Mesendoderm (in vitro differentiated cells): ENCODE measurements around the gene PLXNC1.
A peak's percentile ranks its signal among the peaks of the same experiment; 100 is the strongest.

Experiments
- DNase-seq: peaks from one replicate; pipeline ENCODE4 v3.0.0; 2013
- H2AK5ac ChIP-seq: 2 replicates; pipeline ENCODE4 v1.6.1; 2013; ENCODE audit warnings: low read length, inconsistent platforms
- H2BK120ac ChIP-seq: 2 replicates; pipeline ENCODE4 v1.6.1; 2013; ENCODE audit warnings: low read depth, mild to moderate bottlenecking, low read length, moderate library complexity, mixed read lengths
- H2BK15ac ChIP-seq: replicated peaks from 2 replicates; pipeline ENCODE4 v1.6.1; 2013; ENCODE audit warnings: low read depth, mild to moderate bottlenecking, moderate library complexity
- H2BK5ac ChIP-seq: 2 replicates; pipeline ENCODE4 v1.6.1; 2013; ENCODE audit warnings: low read length, inconsistent platforms
- H3K18ac ChIP-seq: 2 replicates; pipeline ENCODE4 v1.6.1; 2013; ENCODE audit warnings: mild to moderate bottlenecking, low read length, mixed read lengths
- H3K23ac ChIP-seq: one replicate; pipeline ENCODE4 v1.6.1; 2013; ENCODE audit warnings: low read length
- H3K27ac ChIP-seq: 2 replicates; pipeline ENCODE4 v1.5.1; 2013; ENCODE audit warnings: low read depth, mild to moderate bottlenecking, inconsistent platforms, low read length, moderate library complexity
- H3K27me3 ChIP-seq: 2 replicates; pipeline ENCODE4 v1.6.1; 2013; ENCODE audit warnings: low read length, control low read depth, mild to moderate bottlenecking, inconsistent platforms; ENCODE audit not compliant: insufficient read depth, poor library complexity
- H3K36me3 ChIP-seq: 2 replicates; pipeline ENCODE4 v1.6.1; 2013; ENCODE audit warnings: low read length, inconsistent platforms; ENCODE audit not compliant: control insufficient read depth, insufficient read depth
- H3K4ac ChIP-seq: one replicate; pipeline ENCODE4 v1.6.1; 2013; ENCODE audit warnings: low read depth, mild to moderate bottlenecking, low read length, moderate library complexity
- H3K4me1 ChIP-seq: 2 replicates; pipeline ENCODE4 v1.6.1; 2013; ENCODE audit warnings: low read depth, low read length, inconsistent platforms; ENCODE audit not compliant: control insufficient read depth
- H3K4me2 ChIP-seq: 2 replicates; pipeline ENCODE4 v1.6.1; 2013; ENCODE audit warnings: low read length
- H3K4me3 ChIP-seq: 2 replicates; pipeline ENCODE4 v1.5.1; 2013; ENCODE audit warnings: mild to moderate bottlenecking, low read length
- H3K56ac ChIP-seq: one replicate; pipeline ENCODE4 v1.6.1; 2013; ENCODE audit warnings: low read length
- H3K79me1 ChIP-seq: 2 replicates; pipeline ENCODE4 v1.6.1; 2013; ENCODE audit warnings: low read length, inconsistent platforms
- H3K79me2 ChIP-seq: 2 replicates; pipeline ENCODE4 v1.6.1; 2013; ENCODE audit warnings: mild to moderate bottlenecking, low read length; ENCODE audit not compliant: control insufficient read depth, insufficient read depth
- H3K9ac ChIP-seq: 2 replicates; pipeline ENCODE4 v1.6.1; 2013; ENCODE audit warnings: low read length, inconsistent platforms
- H4K5ac ChIP-seq: one replicate; pipeline ENCODE4 v1.6.1; 2013; ENCODE audit warnings: low read length
- H4K8ac ChIP-seq: one replicate; pipeline ENCODE4 v1.6.1; 2013; ENCODE audit warnings: low read depth, mild to moderate bottlenecking, control low read depth, low read length, moderate library complexity
- WGBS: extraction: QIAGEN DNeasy Blood & Tissue Kit; methylation state at CpG from one replicate; pipeline ENCODE4 v1.1.7; 2013; ENCODE audit warnings: low lambda C conversion rate, missing lambda C conversion rate; ENCODE audit not compliant: insufficient coverage; ENCODE audit errors: extremely low coverage; 5-methylcytosine and 5-hydroxymethylcytosine counted together

PLXNC1 gene

DNA sequence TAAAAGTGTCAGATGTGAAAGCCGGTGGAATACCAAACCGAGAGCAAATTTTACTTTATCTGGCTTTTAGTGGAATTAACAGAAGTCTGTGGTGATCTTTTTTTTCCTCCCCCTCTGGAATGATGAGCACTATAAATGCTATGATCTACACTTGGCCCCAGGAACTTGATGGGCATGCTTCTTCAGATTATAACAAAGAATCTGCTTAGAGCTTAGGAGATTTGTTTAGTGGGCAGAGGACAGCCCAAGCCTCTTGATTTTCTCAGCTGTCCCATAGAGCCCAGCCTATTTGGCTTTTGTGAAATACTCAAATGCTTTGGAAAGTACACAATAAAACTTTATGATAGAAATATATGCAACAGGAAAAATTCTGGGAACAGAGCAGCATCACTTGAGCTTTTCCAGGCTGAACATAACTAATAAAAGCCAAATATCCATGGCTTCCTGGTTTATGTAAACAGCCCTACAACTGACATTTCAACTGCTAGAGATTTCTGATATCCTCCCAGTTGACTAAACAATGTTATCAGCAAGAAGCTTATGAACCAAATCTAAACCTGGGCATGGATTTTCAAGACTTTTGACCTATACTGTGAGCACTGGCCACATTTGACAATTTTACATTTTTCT, 149.6 kb downstream of the PLXNC1 start:
- Histone ChIP-seq H3K23ac (no peak overlapping the region), H2AK5ac (no peak overlapping the region), H4K5ac (no peak overlapping the region), H3K79me1 (no peaks in the 10 kb centered on the region), H2BK15ac (no peak overlapping the region), H3K36me3 (no peaks in the 10 kb centered on the region), H3K4me3 (no peak overlapping the region), H3K27ac (no peak overlapping the region), H3K56ac (no peak overlapping the region), H3K18ac (no peak overlapping the region), H3K4me2 (no peak overlapping the region), H4K8ac (no peak overlapping the region), H3K27me3 (no peaks in the 10 kb centered on the region), H2BK120ac (no peak overlapping the region), H3K79me2 (no peaks in the 10 kb centered on the region), H3K9ac (no peak overlapping the region), H3K4ac (no peak overlapping the region), H2BK5ac (no peak overlapping the region), H3K4me1 (peaks cover 4% of the 10 kb centered on the region)
- no CpG with 5 or more reads among the region's 2 CpGs for WGBS
- DNase-seq: no peak

DNA sequence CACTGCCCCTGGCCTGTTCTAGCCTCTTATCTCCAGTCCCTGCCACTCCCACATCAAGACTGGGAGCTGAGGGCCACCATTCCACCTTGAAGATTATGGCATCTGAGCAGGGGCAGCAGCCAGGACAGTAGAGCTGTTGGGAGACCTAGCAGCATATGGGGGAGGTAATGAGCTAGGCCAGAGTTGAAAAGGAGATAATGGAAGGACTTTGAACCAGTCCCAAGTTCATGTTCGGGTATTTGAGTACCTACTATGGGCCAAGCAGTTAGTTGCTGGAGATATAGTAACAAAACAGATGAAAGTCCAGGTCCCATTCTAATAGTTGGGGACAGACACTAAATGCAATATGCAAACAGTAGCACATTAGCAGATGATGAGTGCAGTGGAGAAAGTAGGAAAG, 151.5 kb downstream of the PLXNC1 start:
- H4K5ac ChIP-seq: no peak overlapping the region
- H3K79me2 ChIP-seq: no peaks in the 10 kb centered on the region
- no peaks in the 10 kb centered on the region for H3K36me3 ChIP-seq
- H2BK15ac ChIP-seq: no peak overlapping the region
- H3K27me3 ChIP-seq: no peaks in the 10 kb centered on the region
- WGBS: no CpG with 5 or more reads among the region's 1 CpG
- peaks cover 9% of the 10 kb centered on the region for H3K4me1 ChIP-seq
- no peak overlapping the region for H4K8ac ChIP-seq
- no peak overlapping the region for H3K56ac ChIP-seq
- H3K27ac ChIP-seq: no peak overlapping the region
- H2BK120ac ChIP-seq: no peak overlapping the region
- no peak overlapping the region for H3K9ac ChIP-seq
- no peak overlapping the region for H2AK5ac ChIP-seq
- DNase-seq: no peak
- H2BK5ac ChIP-seq: no peak overlapping the region
- H3K4me2 ChIP-seq: no peak overlapping the region
- H3K18ac ChIP-seq: no peak overlapping the region
- H3K4ac ChIP-seq: no peak overlapping the region
- H3K23ac ChIP-seq: no peak overlapping the region
- no peak overlapping the region for H3K4me3 ChIP-seq
- H3K79me1 ChIP-seq: no peaks in the 10 kb centered on the region

DNA sequence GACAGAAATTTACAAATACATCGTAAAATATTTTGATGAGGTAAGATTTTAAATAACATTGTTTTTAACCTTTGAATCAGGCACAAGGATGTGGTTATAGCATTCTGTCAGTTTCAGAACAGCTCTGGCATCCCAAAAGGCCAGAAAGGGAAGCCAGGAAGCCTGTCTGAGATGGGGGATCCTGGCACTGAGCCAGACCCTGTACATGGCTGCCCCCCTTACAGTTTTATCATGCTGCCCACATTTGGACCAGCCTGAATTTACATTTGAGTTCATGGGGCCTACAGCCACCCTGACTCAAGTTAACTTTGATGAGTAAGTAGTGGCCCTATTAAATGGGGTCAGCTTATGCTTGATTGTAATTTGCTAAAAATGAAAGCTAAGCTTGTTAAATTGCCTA, 155.6 kb downstream of the PLXNC1 start:
- no peak overlapping the region for H2BK15ac ChIP-seq
- H3K18ac ChIP-seq: peak overlapping the region; percentile 86
- no peak for DNase-seq
- no peak overlapping the region for H2AK5ac ChIP-seq
- peak overlapping the region; percentile 89 for H2BK120ac ChIP-seq
- H3K4ac ChIP-seq: no peak overlapping the region
- H3K56ac ChIP-seq: peak overlapping the region; percentile 52
- H3K27me3 ChIP-seq: no peaks in the 10 kb centered on the region
- no peak overlapping the region for H4K5ac ChIP-seq
- H3K4me1 ChIP-seq: peaks cover 15% of the 10 kb centered on the region
- H3K9ac ChIP-seq: no peak overlapping the region
- no peak overlapping the region for H3K4me2 ChIP-seq
- H3K79me1 ChIP-seq: no peaks in the 10 kb centered on the region
- no peaks in the 10 kb centered on the region for H3K79me2 ChIP-seq
- H4K8ac ChIP-seq: no peak overlapping the region
- H3K4me3 ChIP-seq: no peak overlapping the region
- peak overlapping the region; percentile 36 for H3K27ac ChIP-seq
- no CpG with 5 or more reads among the region's 1 CpG for WGBS
- no peaks in the 10 kb centered on the region for H3K36me3 ChIP-seq
- peak overlapping the region; percentile 62 for H2BK5ac ChIP-seq
- H3K23ac ChIP-seq: no peak overlapping the region

DNA sequence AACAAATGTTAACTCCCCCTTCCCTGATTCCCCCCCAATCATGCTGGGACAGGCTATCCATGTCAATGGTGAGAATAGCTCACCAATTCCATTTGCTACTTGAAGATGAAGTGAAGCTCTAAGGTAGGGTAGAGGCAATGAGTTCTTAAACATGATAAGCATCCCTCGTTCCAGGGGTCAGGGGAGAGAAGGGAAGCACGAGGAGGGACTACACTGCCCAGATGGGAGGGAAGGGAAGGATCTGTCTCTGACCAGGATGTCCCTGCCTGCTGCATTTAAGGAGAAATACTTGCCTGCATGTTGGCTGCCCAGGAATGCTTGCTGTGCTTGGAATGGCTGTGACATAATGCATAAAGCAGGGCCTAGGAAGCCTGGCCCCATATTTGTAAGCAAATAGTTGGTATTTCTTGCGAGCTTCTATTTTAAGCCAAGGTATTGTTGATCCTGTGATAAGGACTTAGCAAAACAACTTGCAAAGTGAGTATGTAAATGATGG, 156.2 kb downstream of the PLXNC1 start:
- Histone ChIP-seq H3K9ac (no peak overlapping the region), H2BK15ac (no peak overlapping the region), H3K79me2 (no peaks in the 10 kb centered on the region), H3K4me2 (no peak overlapping the region), H3K4me3 (no peak overlapping the region), H3K36me3 (no peaks in the 10 kb centered on the region), H3K18ac (no peak overlapping the region), H4K8ac (no peak overlapping the region), H3K4ac (no peak overlapping the region), H2BK5ac (peak overlapping the region; percentile 51), H2BK120ac (no peak overlapping the region), H3K56ac (peak overlapping the region; percentile 50), H3K4me1 (peaks cover 15% of the 10 kb centered on the region), H4K5ac (no peak overlapping the region), H3K79me1 (no peaks in the 10 kb centered on the region), H3K23ac (no peak overlapping the region), H2AK5ac (no peak overlapping the region), H3K27me3 (no peaks in the 10 kb centered on the region), H3K27ac (no peak overlapping the region)
- peak; percentile 97 for DNase-seq
- no CpG with 5 or more reads among the region's 3 CpGs for WGBS

DNA sequence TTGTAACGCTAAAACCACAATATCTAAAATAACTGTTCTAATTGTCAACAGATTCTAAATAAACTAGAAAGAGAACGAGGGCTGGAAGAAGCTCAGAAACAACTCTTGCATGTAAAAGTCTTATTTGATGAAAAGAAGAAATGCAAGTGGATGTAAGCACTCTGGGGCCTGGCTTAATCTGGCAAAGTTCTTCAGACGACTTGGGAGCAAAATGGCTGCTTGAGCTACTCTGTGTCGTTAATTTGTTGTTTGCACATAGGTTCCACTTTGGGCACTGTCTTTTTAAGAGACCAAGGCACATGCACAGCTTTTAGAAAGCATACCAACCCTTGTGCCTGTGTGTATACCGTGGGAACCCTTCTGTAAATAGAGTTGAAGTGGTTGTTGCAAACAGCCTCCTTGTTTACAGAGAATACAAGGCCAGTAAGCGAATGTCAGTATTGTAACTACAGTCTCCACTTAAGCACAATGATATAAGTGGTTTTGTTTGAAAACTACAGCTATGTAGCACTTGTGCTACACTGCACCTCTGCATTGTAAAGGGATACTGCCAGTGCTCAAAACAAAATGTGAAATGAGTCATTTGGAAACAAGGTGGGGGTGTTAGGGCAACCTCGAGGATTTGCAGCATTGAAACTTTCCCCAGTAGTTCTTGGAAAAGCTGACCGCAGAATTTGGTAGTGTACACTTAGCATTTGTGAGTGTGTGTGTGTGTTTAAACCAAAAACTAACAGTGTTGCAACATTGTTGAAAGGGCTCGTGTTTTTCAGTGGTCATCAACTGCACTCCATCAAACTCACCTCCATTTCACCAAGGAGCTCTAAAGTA, 157.0 kb downstream of the PLXNC1 start:
- no peak overlapping the region for H4K8ac ChIP-seq
- no peak overlapping the region for H3K4me2 ChIP-seq
- no CpG with 5 or more reads among the region's 9 CpGs for WGBS
- no peak overlapping the region for H2AK5ac ChIP-seq
- no peak overlapping the region for H3K23ac ChIP-seq
- peak overlapping the region; percentile 42 for H3K27ac ChIP-seq
- H3K18ac ChIP-seq: peak overlapping the region; percentile 32
- H3K56ac ChIP-seq: no peak overlapping the region
- H3K36me3 ChIP-seq: no peaks in the 10 kb centered on the region
- no peak overlapping the region for H2BK15ac ChIP-seq
- H4K5ac ChIP-seq: no peak overlapping the region
- H3K4me1 ChIP-seq: peaks cover 15% of the 10 kb centered on the region
- no peaks in the 10 kb centered on the region for H3K27me3 ChIP-seq
- DNase-seq: peak; percentile 50
- H2BK5ac ChIP-seq: peak overlapping the region; percentile 30
- H3K9ac ChIP-seq: no peak overlapping the region
- no peak overlapping the region for H3K4me3 ChIP-seq
- H3K79me2 ChIP-seq: no peaks in the 10 kb centered on the region
- H3K79me1 ChIP-seq: no peaks in the 10 kb centered on the region
- H2BK120ac ChIP-seq: no peak overlapping the region
- H3K4ac ChIP-seq: no peak overlapping the region
